ENCODE measurements around the gene ANGPTL4. TPM values are rescaled to one million over a fixed set of nuclear protein-coding genes. Genes with fewer than 3 reads are reported as not detected.

ANGPTL4 gene
- total and polyA plus RNA-seq, 2 of the 13 experiments (the other 11 are each of a cell fraction or from before 2014, with no cell fraction given) = 0.80 to 21.7 TPM

GRCh38 chr19:8371011-8371804, 7.3 kb downstream of the ANGPTL4 start (continued):
- TF ChIP-seq PRPF4 (IDR thresholded peaks at IDR 0.05; ENCODE audit: low read depth, low read length, poor library complexity, severe bottlenecking) = no peak
- no peak for TF ChIP-seq MIER3 (CRISPR knock-in tag; IDR thresholded peaks at IDR 0.05; ENCODE audit: borderline replicate concordance)
- no peak for TF ChIP-seq MAZ (IDR thresholded peaks at IDR 0.05; ENCODE audit: borderline replicate concordance, low read depth, low read length)
- TF ChIP-seq MAZ (CRISPR knock-in tag; IDR thresholded peaks at IDR 0.05; ENCODE audit: low read depth) = no peak
- 0 out of 2 replicates have a peak, but pooled peaks have one; percentile 59 for TF ChIP-seq ZNF44 (CRISPR knock-in tag; IDR thresholded peaks at IDR 0.05)
- TF ChIP-seq NFIC (IDR thresholded peaks at IDR 0.05; ENCODE audit: low read length) = no peak
- peak; percentile 41; the same call in 1 of the 2 replicates for TF ChIP-seq ZNF710 (CRISPR knock-in tag; IDR thresholded peaks at IDR 0.05; ENCODE audit: borderline replicate concordance)
- TF ChIP-seq ZNF274 (CRISPR knock-in tag; IDR thresholded peaks at IDR 0.05) = peak; percentile 53; the same call in 1 of the 2 replicates
- no peak for TF ChIP-seq ZNF616 (CRISPR knock-in tag; IDR thresholded peaks at IDR 0.05; ENCODE audit: low read depth)
- no peak for TF ChIP-seq MAF1 (CRISPR knock-in tag; IDR thresholded peaks at IDR 0.05; ENCODE audit: borderline replicate concordance)
- TF ChIP-seq NFE2L2 (IDR thresholded peaks at IDR 0.05; ENCODE audit: low read length) = no peak
- no peak for TF ChIP-seq ZNF776 (CRISPR knock-in tag; IDR thresholded peaks at IDR 0.05)
- no peak for TF ChIP-seq ONECUT2 (CRISPR knock-in tag; IDR thresholded peaks at IDR 0.05)
- TF ChIP-seq ZNF761 (CRISPR knock-in tag; conservative IDR thresholded peaks at IDR 0.05) = no peak
- TF ChIP-seq ZNF891 (CRISPR knock-in tag; IDR thresholded peaks at IDR 0.05) = no peak
- TF ChIP-seq SALL1 (CRISPR knock-in tag; IDR thresholded peaks at IDR 0.05) = 0 out of 2 replicates have a peak, but pooled peaks have one; percentile 32
- TF ChIP-seq PATZ1 (CRISPR knock-in tag; IDR thresholded peaks at IDR 0.05) = no peak
- TF ChIP-seq KAT8 (CRISPR knock-in tag; IDR thresholded peaks at IDR 0.05) = no peak
- TF ChIP-seq ZNF562 (CRISPR knock-in tag; IDR thresholded peaks at IDR 0.05; ENCODE audit: borderline replicate concordance) = no peak
- TF ChIP-seq, protein P1, sequence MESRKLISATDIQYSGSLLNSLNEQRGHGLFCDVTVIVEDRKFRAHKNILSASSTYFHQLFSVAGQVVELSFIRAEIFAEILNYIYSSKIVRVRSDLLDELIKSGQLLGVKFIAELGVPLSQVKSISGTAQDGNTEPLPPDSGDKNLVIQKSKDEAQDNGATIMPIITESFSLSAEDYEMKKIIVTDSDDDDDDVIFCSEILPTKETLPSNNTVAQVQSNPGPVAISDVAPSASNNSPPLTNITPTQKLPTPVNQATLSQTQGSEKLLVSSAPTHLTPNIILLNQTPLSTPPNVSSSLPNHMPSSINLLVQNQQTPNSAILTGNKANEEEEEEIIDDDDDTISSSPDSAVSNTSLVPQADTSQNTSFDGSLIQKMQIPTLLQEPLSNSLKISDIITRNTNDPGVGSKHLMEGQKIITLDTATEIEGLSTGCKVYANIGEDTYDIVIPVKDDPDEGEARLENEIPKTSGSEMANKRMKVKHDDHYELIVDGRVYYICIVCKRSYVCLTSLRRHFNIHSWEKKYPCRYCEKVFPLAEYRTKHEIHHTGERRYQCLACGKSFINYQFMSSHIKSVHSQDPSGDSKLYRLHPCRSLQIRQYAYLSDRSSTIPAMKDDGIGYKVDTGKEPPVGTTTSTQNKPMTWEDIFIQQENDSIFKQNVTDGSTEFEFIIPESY (CRISPR knock-in tag; IDR thresholded peaks at IDR 0.05) = peak; percentile 45; the same call in 1 of the 2 replicates
- TF ChIP-seq SIN3B (IDR thresholded peaks at IDR 0.05; ENCODE audit: low read length) = no peak
- TF ChIP-seq SMAD1 (CRISPR knock-in tag; IDR thresholded peaks at IDR 0.05; ENCODE audit: borderline replicate concordance, low read depth) = 0 out of 2 replicates have a peak, but pooled peaks have one; percentile 58
- no peak for TF ChIP-seq NCOA1 (CRISPR knock-in tag; IDR thresholded peaks at IDR 0.05)
- TF ChIP-seq AKAP8 (CRISPR knock-in tag; IDR thresholded peaks at IDR 0.05) = no peak
